Chondrocyte (in vitro differentiated cells): Measurements from ENCODE around the gene VCX2. TPM values are rescaled to one million over a fixed set of nuclear protein-coding genes. Genes with fewer than 3 reads are reported as not detected.
"Not testable (repeated sequence)": the region's sequence is repeated elsewhere in the genome, so short reads cannot be mapped to it uniquely, and the experiment has no call there.

Experiments
- DNase-seq: peaks from one replicate; pipeline ENCODE4 v3.0.0; 2021; ENCODE audit warnings: mixed read lengths, low spot score
- H3K27ac Mint-ChIP-seq: one replicate; pipeline ENCODE4 v1.8.0; 2021; ENCODE audit warnings: mild to moderate bottlenecking, moderate library complexity, mixed read lengths; ENCODE audit not compliant: unreplicated experiment
- H3K27me3 Mint-ChIP-seq: 2 replicates; pipeline ENCODE4 v1.8.0; 2021; ENCODE audit warnings: low read depth, mixed read lengths
- H3K36me3 Mint-ChIP-seq: 2 replicates; pipeline ENCODE4 v1.8.0; 2021; ENCODE audit warnings: low read depth, mixed read lengths
- H3K4me1 Mint-ChIP-seq: 2 replicates; pipeline ENCODE4 v1.8.0; 2021; ENCODE audit warnings: low read depth, mild to moderate bottlenecking, mixed read lengths
- H3K4me3 Mint-ChIP-seq: one replicate; pipeline ENCODE4 v1.8.0; 2021; ENCODE audit warnings: mild to moderate bottlenecking, moderate library complexity, mixed read lengths; ENCODE audit not compliant: unreplicated experiment
- H3K9me3 Mint-ChIP-seq: 2 replicates; pipeline ENCODE4 v1.8.0; 2021; ENCODE audit warnings: low read depth, mixed read lengths
- microRNA-seq: library from miRNA; unstranded; fragments of <30 nt; microRNA quantifications from one replicate; pipeline ENCODE4 v1.2.0, GENCODE V29; 2020; ENCODE audit warnings: borderline number of aligned reads
- total RNA-seq: library from RNA; stranded (reverse); gene quantifications from 3 replicates; pipeline ENCODE4 v1.2.1, GENCODE V29; 2021
- TF ChIP-seq, protein P1 (sequence below): fragments of 200-600 bp; sonication (generic); IDR thresholded peaks from 2 replicates; pipeline ENCODE4 v1.5.0; 2021; ENCODE audit warnings: antibody characterized with exemption, mild to moderate bottlenecking, moderate library complexity

Gene VCX2
- total RNA-seq, 1 donor from 2014 or later = not detected

DNA sequence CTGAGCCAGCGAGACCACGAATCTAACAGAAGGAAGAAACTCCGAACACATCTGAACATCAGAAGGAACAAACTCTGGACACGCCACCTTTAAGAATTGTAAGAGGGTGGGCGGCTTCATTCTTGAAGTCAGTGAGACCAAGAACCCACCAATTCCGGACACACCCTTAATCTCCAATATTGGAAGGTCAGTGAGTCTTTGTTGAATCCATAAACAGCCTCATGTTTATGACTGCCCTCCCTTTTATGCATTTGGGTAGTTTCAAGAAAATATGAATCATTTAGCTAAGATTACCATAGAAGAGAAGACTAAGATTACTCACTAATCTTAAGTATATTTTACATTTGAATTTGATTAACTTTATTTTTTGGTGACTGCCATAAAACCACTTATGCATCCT, 48.5 kb downstream of the VCX2 start:
- Mint-ChIP-seq H3K4me1 (no peaks in the 10 kb centered on the region), H3K36me3 (peaks cover 1% of the 10 kb centered on the region), H3K4me3 (no peak overlapping the region), H3K9me3 (peaks cover 20% of the 10 kb centered on the region), H3K27ac (no peak overlapping the region), H3K27me3 (no peaks in the 10 kb centered on the region)
- DNase-seq = no peak
- TF ChIP-seq, protein P1, sequence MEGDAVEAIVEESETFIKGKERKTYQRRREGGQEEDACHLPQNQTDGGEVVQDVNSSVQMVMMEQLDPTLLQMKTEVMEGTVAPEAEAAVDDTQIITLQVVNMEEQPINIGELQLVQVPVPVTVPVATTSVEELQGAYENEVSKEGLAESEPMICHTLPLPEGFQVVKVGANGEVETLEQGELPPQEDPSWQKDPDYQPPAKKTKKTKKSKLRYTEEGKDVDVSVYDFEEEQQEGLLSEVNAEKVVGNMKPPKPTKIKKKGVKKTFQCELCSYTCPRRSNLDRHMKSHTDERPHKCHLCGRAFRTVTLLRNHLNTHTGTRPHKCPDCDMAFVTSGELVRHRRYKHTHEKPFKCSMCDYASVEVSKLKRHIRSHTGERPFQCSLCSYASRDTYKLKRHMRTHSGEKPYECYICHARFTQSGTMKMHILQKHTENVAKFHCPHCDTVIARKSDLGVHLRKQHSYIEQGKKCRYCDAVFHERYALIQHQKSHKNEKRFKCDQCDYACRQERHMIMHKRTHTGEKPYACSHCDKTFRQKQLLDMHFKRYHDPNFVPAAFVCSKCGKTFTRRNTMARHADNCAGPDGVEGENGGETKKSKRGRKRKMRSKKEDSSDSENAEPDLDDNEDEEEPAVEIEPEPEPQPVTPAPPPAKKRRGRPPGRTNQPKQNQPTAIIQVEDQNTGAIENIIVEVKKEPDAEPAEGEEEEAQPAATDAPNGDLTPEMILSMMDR = no peak

DNA sequence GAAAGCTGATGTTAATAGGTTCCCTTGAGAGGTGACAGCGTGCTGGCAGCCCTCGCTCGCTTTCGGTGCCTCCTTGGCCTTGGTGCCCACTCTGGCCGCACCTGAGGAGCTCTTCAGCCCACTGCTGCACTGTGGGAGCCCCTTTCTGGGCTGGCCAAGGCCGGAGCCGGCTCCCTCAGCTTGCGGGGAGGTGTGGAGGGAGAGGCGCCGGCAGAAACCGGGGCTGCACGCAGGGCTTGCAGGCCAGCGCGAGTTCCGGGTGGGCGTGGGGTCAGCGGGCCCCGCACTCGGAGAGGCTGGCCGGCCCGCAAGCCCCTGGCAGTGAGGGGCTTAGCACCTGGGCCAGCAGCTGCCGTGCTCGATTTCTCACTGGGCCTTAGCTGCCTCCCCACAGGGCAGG, 49.7 kb downstream of the VCX2 start:
- DNase-seq, H3K27me3 Mint-ChIP-seq, H3K36me3 Mint-ChIP-seq, H3K4me3 Mint-ChIP-seq, H3K27ac Mint-ChIP-seq, H3K4me1 Mint-ChIP-seq: not testable (repeated sequence)
- peaks cover 22% of the 10 kb centered on the region for H3K9me3 Mint-ChIP-seq

Small RNAs within 50 kb of the gene (microRNA-seq; reads per million reads assigned to microRNA genes)
- 4.4 reads per million for gene MIR651

Other genes starting within 250 kb of the VCX2 start
- 11.3 to 14.3 TPM (median 11.4 TPM) in 3 replicates for gene PNPLA4, start 243.9 kb downstream of the VCX2 start, total RNA-seq